NCI-H446 treated with DMSO at 0.1 percent for 48 hours (cell line): ENCODE measurements around the gene PPP4R4.
A peak's percentile ranks its signal among the peaks of the same experiment; 100 is the strongest.
"Not testable (repeated sequence)": the region's sequence is repeated elsewhere in the genome, so short reads cannot be mapped to it uniquely, and the experiment has no call there.

Source experiments
- DNase-seq: peaks from one replicate; lab custom pipeline; 2025; lab: John Stamatoyannopoulos, UW

The PPP4R4 gene

GRCh38 chr14:94177806-94178205 lies 3.7 kb downstream of the PPP4R4 start:
- DNase-seq, result no peak

GRCh38 chr14:94179244-94179643 lies 5.1 kb downstream of the PPP4R4 start:
- DNase-seq, result no peak

- peak; percentile 34 for DNase-seq
These were observed 6.6 kb downstream of the PPP4R4 start for GRCh38 chr14:94180655-94181271.

- no peak for DNase-seq
These were observed 7.7 kb downstream of the PPP4R4 start for GRCh38 chr14:94181835-94182234.

- DNase-seq, result no peak
These were observed 18.4 kb downstream of the PPP4R4 start for GRCh38 chr14:94192536-94192935.

- no peak for DNase-seq
These were observed 19.7 kb downstream of the PPP4R4 start for GRCh38 chr14:94193776-94194175.

GRCh38 chr14:94196057-94196456 lies 21.9 kb downstream of the PPP4R4 start:
- DNase-seq, result no peak

- no peak for DNase-seq
These were observed 29.5 kb downstream of the PPP4R4 start for GRCh38 chr14:94203473-94204210.

GRCh38 chr14:94213021-94213420 lies 38.9 kb downstream of the PPP4R4 start:
- DNase-seq, result no peak

- no peak for DNase-seq
These were observed 39.6 kb downstream of the PPP4R4 start for GRCh38 chr14:94213741-94214140.

GRCh38 chr14:94217116-94217515 lies 43.0 kb downstream of the PPP4R4 start:
- no peak for DNase-seq

- not testable (repeated sequence) for DNase-seq
These were observed 44.2 kb downstream of the PPP4R4 start for GRCh38 chr14:94218198-94218886.

GRCh38 chr14:94224040-94224439 lies 49.9 kb downstream of the PPP4R4 start:
- no peak for DNase-seq

- DNase-seq, result no peak
These were observed 51.6 kb downstream of the PPP4R4 start for GRCh38 chr14:94225460-94226378.

GRCh38 chr14:94227029-94227428 lies 52.9 kb downstream of the PPP4R4 start:
- no peak for DNase-seq

GRCh38 chr14:94237046-94237445 lies 62.9 kb downstream of the PPP4R4 start:
- DNase-seq, result no peak

GRCh38 chr14:94237983-94238382 lies 63.9 kb downstream of the PPP4R4 start:
- DNase-seq, result no peak

- no peak for DNase-seq
These were observed 65.3 kb downstream of the PPP4R4 start for GRCh38 chr14:94239406-94239805.

GRCh38 chr14:94244182-94244581 lies 70.1 kb downstream of the PPP4R4 start:
- DNase-seq, result no peak

GRCh38 chr14:94264195-94264594 lies 90.1 kb downstream of the PPP4R4 start:
- not testable (repeated sequence) for DNase-seq

GRCh38 chr14:94267352-94267751 lies 93.2 kb downstream of the PPP4R4 start:
- DNase-seq, result no peak

- not testable (repeated sequence) for DNase-seq
These were observed 94.5 kb downstream of the PPP4R4 start for GRCh38 chr14:94268582-94268981.
